ENCODE measurements around the gene CEP76. TPM values are rescaled to one million over a fixed set of nuclear protein-coding genes. Genes with fewer than 3 reads are reported as not detected.

CEP76 gene
- total RNA-seq, 1 experiment from 2014 or later = 12.9 TPM

GRCh38 chr18:12656938-12657683, 45.4 kb downstream of the CEP76 start:
- intact Hi-C loops (cut with micrococcal nuclease; ENCODE audit: unreplicated experiment) = loop anchor here (10.0 kb wide), 1 partner anchor 102 kb away; no protein-coding TSS in a partner anchor
- peak; percentile 74 for ATAC-seq
- DNase-seq (ENCODE audit: low read depth, low spot score) = no peak
- Histone ChIP-seq H3K4me1 (ENCODE audit: control insufficient read depth, insufficient read depth, low read length) (peaks cover 19% of the 10 kb centered on the region), H3K27ac (ENCODE audit: low read length) (peak overlapping the region; percentile 84), H3K9me3 (ENCODE audit: control insufficient read depth, insufficient read depth, low read depth, low read length) (no peaks in the 10 kb centered on the region), H3K27me3 (ENCODE audit: control insufficient read depth, insufficient read depth, low read length) (no peaks in the 10 kb centered on the region), H3K36me3 (ENCODE audit: control insufficient read depth, insufficient read depth, low read length) (no peaks in the 10 kb centered on the region; the same call in 1 of the 2 replicates), H3K4me3 (ENCODE audit: low read depth in 2 of 2, low read length in 2 of 2) (peak overlapping the region; percentile 62 to 68)
- BruUV-seq (replicated peaks) = no TSS peak
- ChIA-PET POLR2A (no interaction called here), CTCF (no interaction called here)
- TF ChIP-seq SIN3A (IDR thresholded peaks at IDR 0.05; ENCODE audit: borderline replicate concordance, insufficient read depth, low read depth, low read length) (peak; percentile 28; the same call in 1 of the 2 replicates), REST (IDR thresholded peaks at IDR 0.05; ENCODE audit: insufficient read depth in 1 of 2, low read depth in 2 of 2, low read length in 1 of 2) (no peak), CTCF (IDR thresholded peaks at IDR 0.05) (no peak), POLR2AphosphoS5 (IDR thresholded peaks at IDR 0.05; ENCODE audit: low read depth, low read length) (no peak), TCF7L2 (IDR thresholded peaks at IDR 0.05; ENCODE audit: low read depth, low read length) (no peak)
- in situ Hi-C loops (cut with HindIII; ENCODE audit: low pct_unique_long_range_greater_than_20kb, low sequenced_read_pairs) = no loop called here

GRCh38 chr18:12656605-12656937, 46.0 kb downstream of the CEP76 start:
- BruUV-seq (replicated peaks) = TSS peak; percentile 92
- in situ Hi-C loops (cut with HindIII; ENCODE audit: low pct_unique_long_range_greater_than_20kb, low sequenced_read_pairs) = no loop called here
- Histone ChIP-seq H3K27ac (ENCODE audit: low read length) (peak overlapping the region; percentile 84), H3K9me3 (ENCODE audit: control insufficient read depth, insufficient read depth, low read depth, low read length) (no peaks in the 10 kb centered on the region), H3K4me3 (ENCODE audit: low read depth in 2 of 2, low read length in 2 of 2) (peak overlapping the region; percentile 62 to 68), H3K27me3 (ENCODE audit: control insufficient read depth, insufficient read depth, low read length) (no peaks in the 10 kb centered on the region), H3K36me3 (ENCODE audit: control insufficient read depth, insufficient read depth, low read length) (no peaks in the 10 kb centered on the region; the same call in 1 of the 2 replicates), H3K4me1 (ENCODE audit: control insufficient read depth, insufficient read depth, low read length) (peaks cover 22% of the 10 kb centered on the region)
- ChIA-PET POLR2A (no interaction called here), CTCF (no interaction called here)
- intact Hi-C loops (cut with micrococcal nuclease; ENCODE audit: unreplicated experiment) = loop anchor here (10.0 kb wide), 1 partner anchor 102 kb away; no protein-coding TSS in a partner anchor
- DNase-seq (ENCODE audit: low read depth, low spot score) (no peak), ATAC-seq (no peak)
- TF ChIP-seq REST (IDR thresholded peaks at IDR 0.05; ENCODE audit: insufficient read depth in 1 of 2, low read depth in 2 of 2, low read length in 1 of 2) (no peak), TCF7L2 (IDR thresholded peaks at IDR 0.05; ENCODE audit: low read depth, low read length) (no peak), CTCF (IDR thresholded peaks at IDR 0.05) (no peak), SIN3A (IDR thresholded peaks at IDR 0.05; ENCODE audit: borderline replicate concordance, insufficient read depth, low read depth, low read length) (no peak), POLR2AphosphoS5 (IDR thresholded peaks at IDR 0.05; ENCODE audit: low read depth, low read length) (no peak)
